Transverse colon (tissue), 4 donors: ENCODE results near the gene AMELY.

Source experiments
- CTCF ChIP-seq, 5 experiments: fragments of 200-600 bp in 3 of 5; fragments of 450-650 bp in 2 of 5; sonication (generic) in 3 of 5; IDR thresholded peaks; 1 replicate in 2 of 5; 2 replicates in 3 of 5; pipeline ENCODE4 v1.5.1; 2016 to 2017; ENCODE audit warnings: antibody characterized with exemption in 5 of 5, inconsistent platforms in 3 of 5, mild to moderate bottlenecking in 2 of 5, moderate library complexity in 1 of 5
- EP300 ChIP-seq: sonication (generic); formaldehyde crosslinking; IDR thresholded peaks from one replicate; pipeline ENCODE4 v1.6.1; 2017; ENCODE audit warnings: antibody characterized with exemption, low read depth
- POLR2A ChIP-seq: fragments of 450-650 bp; IDR thresholded peaks from one replicate; pipeline ENCODE4 v1.6.1; 2016; ENCODE audit warnings: antibody characterized with exemption, mild to moderate bottlenecking, moderate library complexity
- POLR2AphosphoS5 ChIP-seq, 3 donors: sonication (generic); formaldehyde crosslinking; IDR thresholded peaks; one replicate each; pipeline ENCODE4 v1.6.1; 2016; ENCODE audit warnings: antibody characterized with exemption in 3 of 3

GRCh38 chrY:6911253-6911881, at the start of gene AMELY:
- TF ChIP-seq POLR2AphosphoS5 (IDR thresholded peaks at IDR 0.05) (no peak), CTCF (IDR thresholded peaks at IDR 0.05) (no peak), POLR2A (no peak), EP300 (no peak)
